HepG2 (cell line): ENCODE results near the gene ARHGEF16. TPM values are rescaled to one million over a fixed set of nuclear protein-coding genes. Genes with fewer than 3 reads are reported as not detected.

Source experiments
- ATAC-seq: fragments of 200-7000 bp; cut with Tn5 transposase; 3 replicates; pipeline ENCODE4 v1.9.1; 2020; ENCODE audit warnings: mild to moderate bottlenecking, moderate library complexity
- BruUV-seq: library from RNA; stranded (reverse); fragments of 400-500 nt; replicated peaks from 2 replicates; lab custom pipeline; 2021; lab: Mats Ljungman, UMichigan
- CTCF ChIA-PET: fragments of 300-600 bp; formaldehyde crosslinking; extraction: SDS; loops from one replicate; lab custom pipeline; 2021; ENCODE audit warnings: low total read pairs, inconsistent platforms, low intra/inter-chr PET ratio; lab: Yijun Ruan, JAX
- POLR2A ChIA-PET: fragments of 350-600 bp; sonication (Branson Sonifier 250); formaldehyde crosslinking; loops from one replicate; lab custom pipeline; 2020; ENCODE audit warnings: antibody characterized with exemption, inconsistent platforms; lab: Yijun Ruan, JAX
- DNase-seq: peaks from one replicate; pipeline ENCODE4 v3.0.0-alpha.2; 2015; ENCODE audit warnings: low spot score
- FAIRE-seq: peaks from 3 replicates; lab custom pipeline; 2011; peaks lifted over from hg19 to GRCh38; lab: Jason Lieb, UNC
- H2AFZ ChIP-seq: one replicate; pipeline ENCODE4 v1.6.1; 2011; ENCODE audit warnings: low read length, inconsistent platforms
- H3K27ac ChIP-seq: fragments of 300-600 bp; 3 replicates; pipeline ENCODE4 v1.8.0; 2011; ENCODE audit warnings: mixed run types, mild to moderate bottlenecking, mixed read lengths, low read length, inconsistent platforms; ENCODE audit not compliant: insufficient read depth; ENCODE audit errors: extremely low read length
- H3K27me3 ChIP-seq, 2 experiments: fragments of 200-600 bp in 1 of 2; 2 replicates in 1 of 2; 3 replicates in 1 of 2; pipeline versions ENCODE4 v1.6.0 to v1.8.0; 2011; ENCODE audit warnings: low read length in 2 of 2, mild to moderate bottlenecking in 2 of 2, moderate library complexity in 2 of 2, inconsistent platforms in 1 of 2; ENCODE audit not compliant: insufficient read depth in 2 of 2, control insufficient read depth in 1 of 2
- H3K36me3 ChIP-seq, 2 experiments: fragments of 200-600 bp in 1 of 2; replicated peaks in 1 of 2; 2 replicates in 1 of 2; 3 replicates in 1 of 2; pipeline versions ENCODE4 v1.5.1 to v1.8.0; 2011; ENCODE audit warnings: low read length in 2 of 2, inconsistent platforms in 1 of 2; ENCODE audit not compliant: insufficient read depth in 2 of 2, control insufficient read depth in 1 of 2
- H3K4me1 ChIP-seq: 2 replicates; pipeline ENCODE4 v1.5.1; 2012; ENCODE audit warnings: low read length, inconsistent platforms; ENCODE audit not compliant: insufficient read depth
- H3K4me2 ChIP-seq: 2 replicates; pipeline ENCODE4 v1.6.0; 2011; ENCODE audit warnings: low read depth, low read length, inconsistent platforms
- H3K4me3 ChIP-seq, 3 experiments: fragments of 200-600 bp in 1 of 3; sonication (generic), shearing (Covaris generic) in 1 of 3; replicated peaks in 1 of 3; 2 replicates each; pipeline ENCODE4 v1.5.1; 2011 to 2016; ENCODE audit warnings: low read length in 3 of 3, inconsistent platforms in 2 of 3, low read depth in 2 of 3, mild to moderate bottlenecking in 2 of 3, control low read depth in 1 of 3, mixed read lengths in 1 of 3; ENCODE audit not compliant: insufficient read depth in 1 of 3
- H3K79me2 ChIP-seq: one replicate; pipeline ENCODE4 v1.6.1; 2011; ENCODE audit warnings: low read length, inconsistent platforms; ENCODE audit not compliant: insufficient read depth
- H3K9ac ChIP-seq: 2 replicates; pipeline ENCODE4 v1.6.0; 2011; ENCODE audit warnings: mild to moderate bottlenecking, low read depth, low read length, inconsistent platforms; ENCODE audit not compliant: insufficient read depth
- H3K9me3 ChIP-seq: 2 replicates; pipeline ENCODE4 v1.5.1; 2012; ENCODE audit warnings: mild to moderate bottlenecking, low read length
- H4K20me1 ChIP-seq: 2 replicates; pipeline ENCODE4 v1.6.0; 2011; ENCODE audit warnings: inconsistent platforms, mild to moderate bottlenecking, low read length, moderate library complexity; ENCODE audit not compliant: insufficient read depth
- FOXP1 ChIP-seq, 2 experiments: fragments of 450-650 bp in 1 of 2; IDR thresholded peaks; 2 replicates each; pipeline ENCODE4 v1.6.1; 2017 to 2018; ENCODE audit warnings: antibody characterized with exemption in 1 of 2
- POLR2G ChIP-seq: fragments of 200-400 bp; formaldehyde crosslinking; IDR thresholded peaks from 2 replicates; pipeline ENCODE4 v1.6.1; 2018; ENCODE audit warnings: mild to moderate bottlenecking, low read depth, low read length, moderate library complexity
- RBFOX2 ChIP-seq: fragments of 200-400 bp; formaldehyde crosslinking; IDR thresholded peaks from 2 replicates; pipeline ENCODE4 v1.6.1; 2017; ENCODE audit warnings: low read depth, mild to moderate bottlenecking, low read length
- SRY ChIP-seq: sonication (generic); formaldehyde crosslinking; IDR thresholded peaks from 2 replicates; pipeline ENCODE4 v1.8.0; 2022; ENCODE audit warnings: mild to moderate bottlenecking, missing genetic modification reagents
- ZBTB38 ChIP-seq: sonication (generic); formaldehyde crosslinking; IDR thresholded peaks from 2 replicates; pipeline ENCODE4 v1.5.1; 2020; ENCODE audit warnings: mild to moderate bottlenecking, missing genetic modification reagents
- ZFAT ChIP-seq: sonication (generic); formaldehyde crosslinking; conservative IDR thresholded peaks from 2 replicates; pipeline ENCODE4 v1.8.1; 2023; ENCODE audit warnings: missing genetic modification reagents, inconsistent platforms
- ZNF274 ChIP-seq: sonication (generic); formaldehyde crosslinking; IDR thresholded peaks from 2 replicates; pipeline ENCODE4 v1.5.1; 2020; ENCODE audit warnings: mild to moderate bottlenecking, missing genetic modification reagents
- ZNF441 ChIP-seq: sonication (generic); formaldehyde crosslinking; IDR thresholded peaks from 2 replicates; pipeline ENCODE4 v1.7.0; 2021; ENCODE audit warnings: missing genetic modification reagents, borderline replicate concordance
- ZNF484 ChIP-seq: sonication (generic); formaldehyde crosslinking; IDR thresholded peaks from 2 replicates; pipeline ENCODE4 v1.5.1; 2020; ENCODE audit warnings: mild to moderate bottlenecking, low read depth, missing genetic modification reagents, borderline replicate concordance
- WGBS: methylation state at CpG from one replicate; pipeline ENCODE4 v1.1.6; 2017; ENCODE audit warnings: low lambda C conversion rate; 5-methylcytosine and 5-hydroxymethylcytosine counted together
- in situ Hi-C: cut with HindIII; loops from 2 replicates; pipeline ENCODE4 v1.10.0; 2017; ENCODE audit warnings: low pct_unique_long_range_greater_than_20kb; ENCODE audit not compliant: extremely low pct_ligation_motif_present
- intact Hi-C: fragments of 100-400 bp; cut with micrococcal nuclease; formaldehyde crosslinking; loops from one replicate; pipeline ENCODE4 v1.10.0; 2022; ENCODE audit not compliant: unreplicated experiment
- polyA plus RNA-seq, 8 experiments: library from polyadenylated mRNA; depleted of rRNA in 3 of 8; stranded (reverse) in 7 of 8; unstranded in 1 of 8; fragments of >200 nt; fragmentation: Illumina TruSeq in 4 of 8; extraction: Trizol in 4 of 8; gene quantifications; 2 replicates each; pipeline versions ENCODE4 v1.2.1 to v1.2.3, GENCODE V29; 2011 to 2016; ENCODE audit warnings: low read depth in 4 of 8, missing spikeins in 1 of 8, mixed read lengths in 1 of 8; ENCODE audit not compliant: insufficient read depth in 1 of 8
- total RNA-seq, 5 experiments: library from RNA; depleted of rRNA; stranded (reverse); fragments of >200 nt; fragmentation: Illumina TruSeq; extraction: Trizol; gene quantifications; 2 replicates each; pipeline ENCODE4 v1.2.3, GENCODE V29; 2016; ENCODE audit warnings: low read depth in 1 of 5

Gene ARHGEF16
- total and polyA plus RNA-seq, 2 of the 13 experiments (the other 11 are each of a cell fraction or from before 2014, with no cell fraction given): 20.3 to 39.9 TPM

GRCh38 chr1:3463408-3463863 lies 9.0 kb downstream of the ARHGEF16 start:
- no peak for TF ChIP-seq ZBTB38 (CRISPR knock-in tag)
- TF ChIP-seq FOXP1 (IDR thresholded peaks at IDR 0.05): no peak
- TF ChIP-seq FOXP1 (CRISPR knock-in tag; IDR thresholded peaks at IDR 0.05): no peak
- no peak for TF ChIP-seq ZNF441
- TF ChIP-seq ZNF484 (CRISPR knock-in tag): no peak
- TF ChIP-seq ZFAT: no peak
- TF ChIP-seq SRY (CRISPR knock-in tag): no peak
- TF ChIP-seq RBFOX2: peak; percentile 37; the same call in 1 of the 2 replicates
- 0 out of 2 replicates have a peak, but pooled peaks have one; percentile 1 for TF ChIP-seq POLR2G
- TF ChIP-seq ZNF274 (CRISPR knock-in tag): no peak
- TF ChIP-seq, all 625 proteins: peak for 2
- Histone ChIP-seq H3K4me2 (no peak overlapping the region), H3K9me3 (no peaks in the 10 kb centered on the region), H3K4me1 (peaks cover 33% of the 10 kb centered on the region), H2AFZ (no peak overlapping the region), H4K20me1 (no peaks in the 10 kb centered on the region), H3K4me3 (no peak overlapping the region), H3K79me2 (peaks cover 25% of the 10 kb centered on the region), H3K27ac (no peak overlapping the region), H3K27me3 (no peaks in the 10 kb centered on the region), H3K9ac (no peak overlapping the region), H3K36me3 (peaks cover 0 to 8% of the 10 kb centered on the region in 2 experiments; a peak in 4 of 5 replicates)
- CTCF ChIA-PET: no interaction called here
- no peak for DNase-seq
- intact Hi-C loops (no loop called here), in situ Hi-C loops (no loop called here)
- ATAC-seq: no peak
- FAIRE-seq: no peak
- BruUV-seq: no TSS peak
- POLR2A ChIA-PET: interaction anchor here (1.6 to 11.4 kb wide), 2 partner anchors 9 to 10 kb away, joined by 6 to 282 read pairs; no protein-coding TSS in a partner anchor
- 99% methylated on average over 14 of the region's 20 CpGs for WGBS
